Measurements from ENCODE around the gene SPIRE2.

Gene SPIRE2

GRCh38 chr16:89847051-89847939 lies 19.0 kb downstream of the SPIRE2 start:
- Histone ChIP-seq H3K79me2 (ENCODE audit: insufficient read depth, low read length) (no peaks in the 10 kb centered on the region), H3K9me3 (ENCODE audit: insufficient read depth, low read length, severe bottlenecking) (no peaks in the 10 kb centered on the region), H3K4me3 (ENCODE audit: low read depth in 1 of 2, low read length in 2 of 2) (no peak overlapping the region), H3K4me1 (ENCODE audit: insufficient read depth, low read length) (no peaks in the 10 kb centered on the region), H3K27me3 (ENCODE audit: insufficient read depth, low read length, poor library complexity) (no peaks in the 10 kb centered on the region), H2AFZ (ENCODE audit: low read depth, low read length) (no peak overlapping the region), H3K36me3 (ENCODE audit: insufficient read depth, low read length) (no peaks in the 10 kb centered on the region), H3K9ac (ENCODE audit: low read depth, low read length) (no peak overlapping the region), H3K4me2 (ENCODE audit: insufficient read depth, low read length) (no peak overlapping the region), H4K20me1 (ENCODE audit: insufficient read depth, low read length) (peaks cover 4% of the 10 kb centered on the region), H3K27ac (ENCODE audit: low read length) (no peak overlapping the region)
- ATAC-seq (ENCODE audit: insufficient read depth, low read depth), result no peak
- TF ChIP-seq EZH2 (IDR thresholded peaks at IDR 0.05; ENCODE audit: borderline replicate concordance, low read depth, low read length, severe bottlenecking) (no peak), CTCF (IDR thresholded peaks at IDR 0.05; ENCODE audit: borderline replicate concordance, extremely low read depth, low read length, poor library complexity, severe bottlenecking) (no peak)
- DNase-seq, result no peak

GRCh38 chr16:89847940-89848297 lies 19.6 kb downstream of the SPIRE2 start:
- Histone ChIP-seq H3K27ac (ENCODE audit: low read length) (no peak overlapping the region), H3K4me2 (ENCODE audit: insufficient read depth, low read length) (no peak overlapping the region), H3K9ac (ENCODE audit: low read depth, low read length) (no peak overlapping the region), H3K79me2 (ENCODE audit: insufficient read depth, low read length) (no peaks in the 10 kb centered on the region), H3K4me1 (ENCODE audit: insufficient read depth, low read length) (no peaks in the 10 kb centered on the region), H3K36me3 (ENCODE audit: insufficient read depth, low read length) (no peaks in the 10 kb centered on the region), H4K20me1 (ENCODE audit: insufficient read depth, low read length) (peaks cover 4% of the 10 kb centered on the region), H3K9me3 (ENCODE audit: insufficient read depth, low read length, severe bottlenecking) (no peaks in the 10 kb centered on the region), H2AFZ (ENCODE audit: low read depth, low read length) (no peak overlapping the region), H3K4me3 (ENCODE audit: low read depth in 1 of 2, low read length in 2 of 2) (no peak overlapping the region), H3K27me3 (ENCODE audit: insufficient read depth, low read length, poor library complexity) (no peaks in the 10 kb centered on the region)
- TF ChIP-seq CTCF (IDR thresholded peaks at IDR 0.05; ENCODE audit: borderline replicate concordance, extremely low read depth, low read length, poor library complexity, severe bottlenecking) (no peak), EZH2 (IDR thresholded peaks at IDR 0.05; ENCODE audit: borderline replicate concordance, low read depth, low read length, severe bottlenecking) (no peak)
- no peak for DNase-seq
- no peak for ATAC-seq (ENCODE audit: insufficient read depth, low read depth)

- no peaks in the 10 kb centered on the region for H3K27me3 ChIP-seq (ENCODE audit: insufficient read depth, low read length, poor library complexity)
- no peak overlapping the region for H2AFZ ChIP-seq (ENCODE audit: low read depth, low read length)
- H3K79me2 ChIP-seq (ENCODE audit: insufficient read depth, low read length), result no peaks in the 10 kb centered on the region
- no peaks in the 10 kb centered on the region for H3K36me3 ChIP-seq (ENCODE audit: insufficient read depth, low read length)
- H3K4me2 ChIP-seq (ENCODE audit: insufficient read depth, low read length), result no peak overlapping the region
- H3K4me1 ChIP-seq (ENCODE audit: insufficient read depth, low read length), result no peaks in the 10 kb centered on the region
- DNase-seq (no peak), ATAC-seq (ENCODE audit: insufficient read depth, low read depth) (no peak)
- TF ChIP-seq EZH2 (IDR thresholded peaks at IDR 0.05; ENCODE audit: borderline replicate concordance, low read depth, low read length, severe bottlenecking), result no peak
- no peak for TF ChIP-seq CTCF (IDR thresholded peaks at IDR 0.05; ENCODE audit: borderline replicate concordance, extremely low read depth, low read length, poor library complexity, severe bottlenecking)
- no peak overlapping the region for H3K27ac ChIP-seq (ENCODE audit: low read length)
- no peaks in the 10 kb centered on the region for H3K9me3 ChIP-seq (ENCODE audit: insufficient read depth, low read length, severe bottlenecking)
- peaks cover 4% of the 10 kb centered on the region for H4K20me1 ChIP-seq (ENCODE audit: insufficient read depth, low read length)
- no peak overlapping the region for H3K9ac ChIP-seq (ENCODE audit: low read depth, low read length)
- no peak overlapping the region for H3K4me3 ChIP-seq (ENCODE audit: low read depth in 1 of 2, low read length in 2 of 2)
Observed at GRCh38 chr16:89848974-89849373, 20.7 kb downstream of the SPIRE2 start.
